NB4 (cell line): ENCODE measurements around the gene KCNQ1.

Source experiments
- POLR2A ChIP-seq: IDR thresholded peaks from 2 replicates; pipeline ENCODE4 v1.6.1; 2011; ENCODE audit warnings: mild to moderate bottlenecking; ENCODE audit not compliant: insufficient read length; ENCODE audit errors: extremely low read depth
- TF ChIP-seq, protein P1 (sequence below): IDR thresholded peaks from one replicate; pipeline ENCODE4 v1.5.1; 2012; ENCODE audit warnings: low read depth, low read length
- TF ChIP-seq, protein P2 (sequence below): IDR thresholded peaks from 2 replicates; pipeline ENCODE4 v1.6.1; 2011; ENCODE audit warnings: low read depth, low read length

DNA sequence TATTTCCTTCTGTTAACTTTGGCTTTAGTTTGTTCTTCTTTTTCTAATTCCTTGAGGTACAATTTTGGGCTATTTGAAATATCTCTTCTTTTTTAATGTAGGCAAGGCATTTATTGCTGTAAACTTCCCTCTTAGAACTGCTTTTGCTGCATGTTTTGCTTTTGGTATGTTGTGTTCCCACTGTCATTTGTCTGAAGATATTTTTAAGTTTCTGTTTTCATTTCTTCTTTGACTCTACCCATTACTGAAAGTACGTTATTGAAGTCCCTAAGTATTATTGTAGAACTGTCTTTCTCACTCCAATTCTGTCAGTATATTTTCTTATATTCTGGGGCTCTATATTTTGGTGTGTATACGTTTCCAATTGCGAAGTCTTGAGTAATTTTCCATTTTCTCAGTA is 177.1 kb downstream of the KCNQ1 start:
- TF ChIP-seq, protein P1, sequence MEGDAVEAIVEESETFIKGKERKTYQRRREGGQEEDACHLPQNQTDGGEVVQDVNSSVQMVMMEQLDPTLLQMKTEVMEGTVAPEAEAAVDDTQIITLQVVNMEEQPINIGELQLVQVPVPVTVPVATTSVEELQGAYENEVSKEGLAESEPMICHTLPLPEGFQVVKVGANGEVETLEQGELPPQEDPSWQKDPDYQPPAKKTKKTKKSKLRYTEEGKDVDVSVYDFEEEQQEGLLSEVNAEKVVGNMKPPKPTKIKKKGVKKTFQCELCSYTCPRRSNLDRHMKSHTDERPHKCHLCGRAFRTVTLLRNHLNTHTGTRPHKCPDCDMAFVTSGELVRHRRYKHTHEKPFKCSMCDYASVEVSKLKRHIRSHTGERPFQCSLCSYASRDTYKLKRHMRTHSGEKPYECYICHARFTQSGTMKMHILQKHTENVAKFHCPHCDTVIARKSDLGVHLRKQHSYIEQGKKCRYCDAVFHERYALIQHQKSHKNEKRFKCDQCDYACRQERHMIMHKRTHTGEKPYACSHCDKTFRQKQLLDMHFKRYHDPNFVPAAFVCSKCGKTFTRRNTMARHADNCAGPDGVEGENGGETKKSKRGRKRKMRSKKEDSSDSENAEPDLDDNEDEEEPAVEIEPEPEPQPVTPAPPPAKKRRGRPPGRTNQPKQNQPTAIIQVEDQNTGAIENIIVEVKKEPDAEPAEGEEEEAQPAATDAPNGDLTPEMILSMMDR = no peak
- TF ChIP-seq POLR2A = no peak
- TF ChIP-seq, protein P2, sequence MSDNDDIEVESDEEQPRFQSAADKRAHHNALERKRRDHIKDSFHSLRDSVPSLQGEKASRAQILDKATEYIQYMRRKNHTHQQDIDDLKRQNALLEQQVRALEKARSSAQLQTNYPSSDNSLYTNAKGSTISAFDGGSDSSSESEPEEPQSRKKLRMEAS = no peak
